BJ (cell line): Measurements from ENCODE around the gene NOX5. TPM values are rescaled to one million over a fixed set of nuclear protein-coding genes. Genes with fewer than 3 reads are reported as not detected.
"Not testable (repeated sequence)": the region's sequence is repeated elsewhere in the genome, so short reads cannot be mapped to it uniquely, and the experiment has no call there.

ENCODE experiments used
- CTCF ChIA-PET: fragments of 350-600 bp; formaldehyde crosslinking; extraction: SDS; loops from one replicate; lab custom pipeline; 2021; ENCODE audit warnings: antibody characterized with exemption, inconsistent platforms; lab: Yijun Ruan, JAX
- POLR2A ChIA-PET: fragments of 300-600 bp; sonication (Branson Sonifier 250); formaldehyde crosslinking; extraction: SDS; loops from one replicate; lab custom pipeline; 2021; ENCODE audit warnings: antibody characterized with exemption; lab: Charles Lee
- DNase-seq: peaks from one replicate; pipeline ENCODE4 v3.0.0-alpha.2; 2011; ENCODE audit warnings: low read depth
- H3K27me3 ChIP-seq: 2 replicates; pipeline ENCODE4 v1.6.0; 2011; ENCODE audit warnings: low read length; ENCODE audit not compliant: control insufficient read depth, insufficient read depth
- H3K36me3 ChIP-seq: 2 replicates; pipeline ENCODE4 v1.5.1; 2011; ENCODE audit warnings: low read length; ENCODE audit not compliant: control insufficient read depth, insufficient read depth
- H3K4me3 ChIP-seq: 2 replicates; pipeline ENCODE4 v1.5.1; 2011; ENCODE audit warnings: low read depth, mild to moderate bottlenecking, control low read depth, low read length
- polyA plus RNA-seq: library from polyadenylated mRNA; depleted of rRNA; stranded (reverse); fragments of >200 nt; gene quantifications from 2 replicates; pipeline ENCODE4 v1.2.3, GENCODE V29; 2011
- TF ChIP-seq, protein P1 (sequence below): IDR thresholded peaks from 2 replicates; pipeline ENCODE4 v1.5.1; 2011; ENCODE audit warnings: low read depth, mild to moderate bottlenecking, control low read depth, inconsistent platforms, low read length, moderate library complexity; ENCODE audit not compliant: insufficient read depth

The NOX5 gene
- polyA plus RNA-seq, 1 experiment = 0.86 TPM

DNA sequence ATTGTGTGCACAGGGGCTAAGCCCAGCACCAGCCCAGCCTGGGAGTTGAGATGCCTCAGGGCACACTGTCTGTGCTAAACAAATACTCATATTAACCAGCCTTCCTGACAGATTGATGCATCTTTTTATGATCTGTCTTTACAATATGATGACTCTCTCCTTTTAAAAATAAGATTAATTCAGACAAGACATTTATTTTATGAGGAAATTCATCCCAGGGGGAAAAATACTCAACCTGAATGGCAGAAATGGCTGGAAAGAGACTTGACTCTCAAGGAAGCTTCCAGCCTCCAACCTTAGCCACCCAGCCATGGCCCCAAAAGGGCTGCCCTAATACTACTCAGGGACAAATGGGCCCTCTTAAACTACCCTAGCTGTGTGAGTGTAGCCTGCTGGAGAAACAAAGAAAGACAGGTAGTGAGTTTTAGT lies 46.9 kb downstream of the NOX5 start:
- Histone ChIP-seq H3K36me3 (no peaks in the 10 kb centered on the region), H3K27me3 (no peaks in the 10 kb centered on the region), H3K4me3 (no peak overlapping the region)
- DNase-seq = no peak
- TF ChIP-seq, protein P1, sequence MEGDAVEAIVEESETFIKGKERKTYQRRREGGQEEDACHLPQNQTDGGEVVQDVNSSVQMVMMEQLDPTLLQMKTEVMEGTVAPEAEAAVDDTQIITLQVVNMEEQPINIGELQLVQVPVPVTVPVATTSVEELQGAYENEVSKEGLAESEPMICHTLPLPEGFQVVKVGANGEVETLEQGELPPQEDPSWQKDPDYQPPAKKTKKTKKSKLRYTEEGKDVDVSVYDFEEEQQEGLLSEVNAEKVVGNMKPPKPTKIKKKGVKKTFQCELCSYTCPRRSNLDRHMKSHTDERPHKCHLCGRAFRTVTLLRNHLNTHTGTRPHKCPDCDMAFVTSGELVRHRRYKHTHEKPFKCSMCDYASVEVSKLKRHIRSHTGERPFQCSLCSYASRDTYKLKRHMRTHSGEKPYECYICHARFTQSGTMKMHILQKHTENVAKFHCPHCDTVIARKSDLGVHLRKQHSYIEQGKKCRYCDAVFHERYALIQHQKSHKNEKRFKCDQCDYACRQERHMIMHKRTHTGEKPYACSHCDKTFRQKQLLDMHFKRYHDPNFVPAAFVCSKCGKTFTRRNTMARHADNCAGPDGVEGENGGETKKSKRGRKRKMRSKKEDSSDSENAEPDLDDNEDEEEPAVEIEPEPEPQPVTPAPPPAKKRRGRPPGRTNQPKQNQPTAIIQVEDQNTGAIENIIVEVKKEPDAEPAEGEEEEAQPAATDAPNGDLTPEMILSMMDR = no peak
- CTCF ChIA-PET = interaction anchor here (0.6 to 2.1 kb wide), 5 partner anchors 9 to 415 kb away, joined by 3 to 12 read pairs (median 3); no protein-coding TSS in a partner anchor
- POLR2A ChIA-PET = no interaction called here

DNA sequence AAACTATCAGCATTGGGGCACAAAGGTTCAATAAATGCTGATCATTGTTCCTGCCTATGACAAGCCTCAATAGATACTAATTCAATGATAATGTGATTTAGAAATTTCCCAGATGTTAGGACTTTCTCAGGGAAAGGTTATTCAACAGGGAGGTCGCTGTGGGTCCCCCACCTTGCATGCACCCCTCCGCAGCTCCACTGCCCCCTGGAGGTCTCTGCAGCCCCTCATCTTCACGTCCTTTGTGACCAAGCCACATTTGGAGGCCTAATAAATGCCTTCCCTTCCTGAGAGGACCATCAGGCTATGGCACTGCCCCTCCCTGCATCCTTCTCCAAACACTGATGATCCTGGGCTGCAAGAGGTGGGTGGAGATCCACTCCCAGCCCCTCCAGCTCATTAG lies 50.2 kb downstream of the NOX5 start:
- TF ChIP-seq, protein P1 = no peak
- Histone ChIP-seq H3K4me3 (no peak overlapping the region), H3K36me3 (no peaks in the 10 kb centered on the region), H3K27me3 (no peaks in the 10 kb centered on the region)
- ChIA-PET POLR2A (no interaction called here), CTCF (no interaction called here)
- no peak for DNase-seq

DNA sequence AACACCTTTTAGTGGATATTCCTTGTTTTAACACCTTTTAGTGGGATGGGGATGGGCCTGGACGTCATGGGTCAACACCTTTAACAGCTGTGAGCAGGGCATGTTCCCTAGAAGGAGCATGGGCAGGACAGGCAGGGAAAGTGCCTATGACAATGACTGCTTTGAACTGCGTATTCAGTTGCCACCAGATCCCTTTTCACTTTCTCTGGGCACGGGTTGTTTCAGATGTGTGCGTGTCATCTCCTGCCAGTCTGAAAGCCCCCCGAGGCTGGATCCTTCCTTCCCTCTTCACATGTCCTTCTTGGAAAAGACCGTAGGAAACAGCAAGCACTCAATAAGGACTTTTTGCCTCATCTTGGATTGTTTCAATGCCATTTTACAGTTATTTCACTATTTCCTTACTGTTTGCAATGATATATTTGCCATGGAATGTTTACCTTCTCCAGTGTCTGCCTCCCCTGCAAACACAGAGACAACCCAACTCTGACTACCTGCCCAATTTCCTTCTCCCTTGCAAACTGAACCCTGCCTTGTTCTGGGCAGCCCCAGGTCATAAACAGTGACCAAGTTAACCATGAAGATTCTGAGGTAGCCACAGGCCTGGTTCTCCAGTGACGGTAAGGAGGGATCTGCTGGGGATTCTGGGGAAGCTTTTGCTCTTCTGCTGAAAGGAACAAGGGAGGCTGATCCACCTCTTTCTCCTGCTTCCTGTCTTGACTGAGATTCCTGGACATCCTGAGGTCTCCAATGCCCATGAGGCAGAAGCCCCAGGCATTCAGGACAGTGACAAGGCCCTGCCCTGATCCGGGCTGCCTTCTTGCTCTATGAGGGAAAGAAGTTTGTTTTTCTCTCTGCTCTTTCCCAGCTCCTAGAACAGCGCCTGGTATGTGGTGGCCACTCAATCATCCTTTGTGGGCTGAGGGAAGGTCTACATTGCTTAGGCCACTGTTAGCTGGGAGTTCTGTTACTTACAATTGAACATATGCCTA lies 51.8 kb downstream of the NOX5 start:
- DNase-seq = no peak
- CTCF ChIA-PET = interaction anchor here (1.0 to 1.5 kb wide), 3 partner anchors 10 to 159 kb away, joined by 3 to 4 read pairs (median 3); no protein-coding TSS in a partner anchor
- no peaks in the 10 kb centered on the region for H3K36me3 ChIP-seq
- TF ChIP-seq, protein P1 = no peak
- H3K27me3 ChIP-seq = no peaks in the 10 kb centered on the region; the same call in 1 of the 2 replicates
- POLR2A ChIA-PET = no interaction called here
- H3K4me3 ChIP-seq = no peak overlapping the region

DNA sequence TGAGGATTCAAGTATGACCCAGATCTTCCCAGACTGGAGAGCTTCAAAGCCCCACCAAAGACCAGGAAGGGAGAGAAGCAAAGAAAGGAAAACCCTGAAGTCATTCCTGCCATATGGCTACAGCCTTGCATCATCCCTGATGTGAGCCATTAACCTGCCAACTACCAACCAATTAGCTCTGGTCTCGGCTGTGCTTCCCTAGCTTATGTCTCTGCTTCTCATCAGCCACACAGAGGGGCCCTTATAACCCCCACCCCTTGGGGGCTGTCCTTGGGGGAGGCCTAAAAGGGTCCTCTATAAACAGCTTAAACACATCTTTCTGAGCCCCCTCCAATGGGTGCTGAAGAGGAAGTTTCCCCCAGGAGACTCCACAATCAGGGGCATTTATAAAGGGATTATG lies 52.8 kb downstream of the NOX5 start:
- H3K4me3 ChIP-seq = no peak overlapping the region
- DNase-seq = no peak
- TF ChIP-seq, protein P1 = no peak
- no peaks in the 10 kb centered on the region; the same call in 1 of the 2 replicates for H3K27me3 ChIP-seq
- CTCF ChIA-PET = interaction anchor here (0.8 to 1.6 kb wide), 6 partner anchors 8 to 399 kb away, joined by 3 to 14 read pairs (median 4); no protein-coding TSS in a partner anchor
- POLR2A ChIA-PET = no interaction called here
- H3K36me3 ChIP-seq = no peaks in the 10 kb centered on the region

DNA sequence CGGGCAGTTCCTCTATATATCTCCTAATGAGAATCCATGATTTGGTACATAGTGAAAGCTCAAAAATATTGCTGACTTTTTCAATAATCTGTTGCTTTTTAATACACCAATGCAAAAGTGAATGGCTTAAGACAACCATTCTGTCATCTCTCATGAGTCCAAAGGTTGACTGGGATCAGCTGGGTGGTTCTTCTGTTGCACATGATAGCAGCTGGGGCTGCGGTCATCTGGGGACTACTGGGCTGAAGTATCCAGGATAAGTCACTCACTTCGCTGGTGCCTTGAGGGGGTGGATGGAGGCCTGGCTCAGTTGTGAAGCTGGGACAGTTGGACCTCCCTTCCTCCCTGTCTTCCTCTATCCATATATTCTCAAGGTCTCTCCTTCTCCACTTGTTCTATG lies 53.7 kb downstream of the NOX5 start:
- ChIA-PET POLR2A (no interaction called here), CTCF (interaction anchor here (0.7 to 1.6 kb wide), 6 partner anchors 9 to 398 kb away, joined by 3 to 14 read pairs (median 4); no protein-coding TSS in a partner anchor)
- Histone ChIP-seq H3K4me3 (no peak overlapping the region), H3K36me3 (no peaks in the 10 kb centered on the region), H3K27me3 (no peaks in the 10 kb centered on the region; the same call in 1 of the 2 replicates)
- no peak for DNase-seq
- TF ChIP-seq, protein P1 = no peak

DNA sequence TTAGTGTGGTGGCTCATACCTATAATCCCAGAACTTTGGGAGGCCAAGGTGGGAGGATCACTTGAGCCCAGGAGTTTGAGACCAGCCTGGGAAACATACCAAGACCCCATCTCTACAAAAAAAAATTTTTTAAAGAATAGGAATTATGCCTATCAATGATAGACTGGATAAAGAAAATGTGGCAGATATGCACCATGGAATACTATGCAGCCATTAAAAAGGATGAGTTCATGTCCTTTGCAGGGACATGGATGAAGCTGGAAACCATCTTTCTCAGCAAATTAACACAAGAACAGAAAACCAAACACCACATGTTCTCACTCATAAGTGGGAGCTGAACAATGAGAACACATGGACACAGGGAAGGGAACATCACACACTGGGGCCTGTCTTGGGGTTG lies 54.8 kb downstream of the NOX5 start:
- CTCF ChIA-PET, H3K27me3 ChIP-seq, DNase-seq, H3K36me3 ChIP-seq, POLR2A ChIA-PET, H3K4me3 ChIP-seq: not testable (repeated sequence)
